SK-N-SH (cell line): ENCODE measurements around the gene CACNA2D4. TPM values are rescaled to one million over a fixed set of nuclear protein-coding genes. Genes with fewer than 3 reads are reported as not detected.

Experiments
- CTCF ChIA-PET: fragments of 300-600, 350-600 bp; formaldehyde crosslinking; extraction: SDS; loops from one replicate; lab custom pipeline; 2021; lab: Yijun Ruan, JAX
- POLR2A ChIA-PET: fragments of 350-600 bp; sonication (Branson Sonifier 250); formaldehyde crosslinking; extraction: SDS; loops from one replicate; lab custom pipeline; 2020; ENCODE audit warnings: antibody characterized with exemption, inconsistent platforms; lab: Yijun Ruan, JAX
- DNase-seq: peaks from one replicate; pipeline ENCODE4 v3.0.0; 2012
- H2AFZ ChIP-seq: fragments of 200-600 bp; sonication (generic); 2 replicates; pipeline ENCODE4 v1.8.1; 2016; ENCODE audit warnings: antibody characterized with exemption, mild to moderate bottlenecking, low read depth
- H3F3A ChIP-seq: fragments of 200-600 bp; sonication (generic); replicated peaks from 2 replicates; pipeline ENCODE3; 2016; ENCODE audit warnings: antibody characterized with exemption, mild to moderate bottlenecking; ENCODE audit not compliant: insufficient read depth
- H3K27ac ChIP-seq, 2 experiments: fragments of 200-500 bp in 1 of 2; fragments of 200-600 bp in 1 of 2; sonication (Bioruptor generic) in 1 of 2; sonication (generic), shearing (Covaris generic) in 1 of 2; 2 replicates each; pipeline versions ENCODE4 v1.5.1 to v1.6.1; 2014 to 2016; ENCODE audit warnings: low read depth in 2 of 2, inconsistent platforms in 1 of 2, low read length in 1 of 2, mild to moderate bottlenecking in 1 of 2, mixed read lengths in 1 of 2
- H3K27me3 ChIP-seq: fragments of 200-600 bp; sonication (generic), shearing (Covaris generic); 2 replicates; pipeline ENCODE4 v1.6.1; 2016; ENCODE audit warnings: mixed run types; ENCODE audit not compliant: insufficient read depth
- H3K36me3 ChIP-seq, 2 experiments: fragments of 200-500 bp in 1 of 2; fragments of 200-600 bp in 1 of 2; sonication (Bioruptor generic) in 1 of 2; sonication (generic) in 1 of 2; replicated peaks in 1 of 2; 2 replicates each; pipeline versions ENCODE3 to v1.5.1; 2014 to 2016; ENCODE audit warnings: low read length in 1 of 2, mild to moderate bottlenecking in 1 of 2; ENCODE audit not compliant: insufficient read depth in 2 of 2, control insufficient read depth in 1 of 2
- H3K4me1 ChIP-seq, 2 experiments: fragments of 200-500 bp in 1 of 2; fragments of 200-600 bp in 1 of 2; sonication (Bioruptor generic) in 1 of 2; sonication (generic), shearing (Covaris generic) in 1 of 2; 2 replicates each; pipeline versions ENCODE4 v1.5.1 to v1.6.1; 2014 to 2016; ENCODE audit warnings: low read depth in 1 of 2, low read length in 1 of 2, mixed run types in 1 of 2; ENCODE audit not compliant: insufficient read depth in 2 of 2, control insufficient read depth in 1 of 2
- H3K4me2 ChIP-seq: fragments of 200-600 bp; sonication (generic), shearing (Covaris generic); 2 replicates; pipeline ENCODE4 v1.6.1; 2017; ENCODE audit warnings: mixed run types
- H3K4me3 ChIP-seq, 2 experiments: fragments of 200-500 bp in 1 of 2; fragments of 200-600 bp in 1 of 2; sonication (Bioruptor generic) in 1 of 2; sonication (generic), shearing (Covaris generic) in 1 of 2; 2 replicates each; pipeline versions ENCODE4 v1.5.1 to v1.8.1; 2014 to 2016; ENCODE audit warnings: low read depth in 2 of 2, inconsistent platforms in 1 of 2, low read length in 1 of 2, mild to moderate bottlenecking in 1 of 2, mixed read lengths in 1 of 2, moderate library complexity in 1 of 2
- H3K79me2 ChIP-seq: fragments of 200-600 bp; sonication (generic); 2 replicates; pipeline ENCODE4 v1.8.1; 2017; ENCODE audit warnings: mild to moderate bottlenecking; ENCODE audit not compliant: insufficient read depth
- H3K9ac ChIP-seq: fragments of 200-600 bp; sonication (generic); 2 replicates; pipeline ENCODE4 v1.6.1; 2017; ENCODE audit warnings: mixed run types
- H3K9me2 ChIP-seq: fragments of 200-600 bp; sonication (generic); 2 replicates; pipeline ENCODE4 v1.6.1; 2017; ENCODE audit warnings: mixed run types
- H3K9me3 ChIP-seq: fragments of 200-600 bp; sonication (generic); 2 replicates; pipeline ENCODE4 v1.6.1; 2017; ENCODE audit warnings: mixed run types, mild to moderate bottlenecking, moderate library complexity
- H4K20me1 ChIP-seq: fragments of 200-600 bp; sonication (generic); 2 replicates; pipeline ENCODE4 v1.6.1; 2017; ENCODE audit warnings: mild to moderate bottlenecking, mixed run types; ENCODE audit not compliant: insufficient read depth
- CHD2 ChIP-seq: fragments of 150-350 bp; IDR thresholded peaks from 2 replicates; pipeline ENCODE4 v1.6.1; 2018; ENCODE audit warnings: low read length; ENCODE audit not compliant: partially characterized antibody
- ELF1 ChIP-seq: IDR thresholded peaks from 2 replicates; pipeline ENCODE4 v1.4.0; 2012
- EZH2phosphoT487 ChIP-seq: fragments of 200-600 bp; sonication (generic); IDR thresholded peaks from 2 replicates; pipeline ENCODE4 v1.6.1; 2017; ENCODE audit warnings: low read depth, mixed run types, mild to moderate bottlenecking, antibody characterized with exemption, moderate library complexity, borderline replicate concordance
- FOSL2 ChIP-seq: IDR thresholded peaks from 2 replicates; pipeline ENCODE4 v1.4.0; 2012; ENCODE audit warnings: low read depth, mild to moderate bottlenecking, moderate library complexity, borderline replicate concordance
- FOXJ3 ChIP-seq: sonication (generic); formaldehyde crosslinking; IDR thresholded peaks from 2 replicates; pipeline ENCODE4 v1.5.1; 2020; ENCODE audit warnings: mild to moderate bottlenecking, missing genetic modification reagents
- GATA2 ChIP-seq: sonication (generic); formaldehyde crosslinking; IDR thresholded peaks from 2 replicates; pipeline ENCODE4 v1.5.0; 2020; ENCODE audit warnings: mild to moderate bottlenecking, missing genetic modification reagents
- MXI1 ChIP-seq: IDR thresholded peaks from 2 replicates; pipeline ENCODE4 v1.6.1; 2012; ENCODE audit warnings: mild to moderate bottlenecking, low read depth, low read length, improper control_type of control experiment
- NFIC ChIP-seq: IDR thresholded peaks from 2 replicates; pipeline ENCODE4 v1.4.0; 2012; ENCODE audit warnings: borderline replicate concordance
- NRF1 ChIP-seq: IDR thresholded peaks from 2 replicates; pipeline ENCODE4 v1.6.1; 2012; ENCODE audit warnings: low read depth, mild to moderate bottlenecking, low read length
- RCOR1 ChIP-seq: fragments of 150-350 bp; IDR thresholded peaks from 2 replicates; pipeline ENCODE4 v1.6.1; 2017; ENCODE audit warnings: antibody characterized with exemption, low read length
- RXRA ChIP-seq: IDR thresholded peaks from 2 replicates; pipeline ENCODE4 v1.4.0; 2012; ENCODE audit warnings: low read depth, mild to moderate bottlenecking, borderline replicate concordance
- TCF12 ChIP-seq: IDR thresholded peaks from 2 replicates; pipeline ENCODE4 v1.4.0; 2012
- TEAD4 ChIP-seq: IDR thresholded peaks from 2 replicates; pipeline ENCODE4 v1.4.0; 2012; ENCODE audit warnings: mild to moderate bottlenecking, borderline replicate concordance; ENCODE audit not compliant: insufficient read depth
- WGBS: methylation state at CpG from one replicate; pipeline ENCODE4 v1.1.6; 2017; ENCODE audit warnings: low lambda C conversion rate; 5-methylcytosine and 5-hydroxymethylcytosine counted together
- polyA plus RNA-seq, 3 experiments: library from polyadenylated mRNA; depleted of rRNA; stranded (reverse); fragments of >200 nt; gene quantifications; 2 replicates each; pipeline ENCODE4 v1.2.3, GENCODE V29; 2012
- TF ChIP-seq, protein P1 (sequence below): IDR thresholded peaks from 2 replicates; pipeline ENCODE4 v1.6.1; 2012; ENCODE audit warnings: mild to moderate bottlenecking, low read depth, low read length, moderate library complexity
- TF ChIP-seq, protein P2 (sequence below): fragments of 200-600 bp; sonication (generic); IDR thresholded peaks from 2 replicates; pipeline ENCODE4 v1.6.1; 2017; ENCODE audit warnings: antibody characterized with exemption, mild to moderate bottlenecking, moderate library complexity
- TF ChIP-seq, protein P3 (sequence below): fragments of 150-350 bp; IDR thresholded peaks from 2 replicates; pipeline ENCODE4 v1.6.1; 2017; ENCODE audit warnings: antibody characterized with exemption, low read length, low read depth, borderline replicate concordance
- TF ChIP-seq, protein P4 (sequence below): IDR thresholded peaks from 2 replicates; pipeline ENCODE4 v1.4.0; 2012; ENCODE audit warnings: low read depth

Gene CACNA2D4
- polyA plus RNA-seq, 1 of the 3 experiments (the other 2 are of a cell fraction) = 0.02 TPM

DNA sequence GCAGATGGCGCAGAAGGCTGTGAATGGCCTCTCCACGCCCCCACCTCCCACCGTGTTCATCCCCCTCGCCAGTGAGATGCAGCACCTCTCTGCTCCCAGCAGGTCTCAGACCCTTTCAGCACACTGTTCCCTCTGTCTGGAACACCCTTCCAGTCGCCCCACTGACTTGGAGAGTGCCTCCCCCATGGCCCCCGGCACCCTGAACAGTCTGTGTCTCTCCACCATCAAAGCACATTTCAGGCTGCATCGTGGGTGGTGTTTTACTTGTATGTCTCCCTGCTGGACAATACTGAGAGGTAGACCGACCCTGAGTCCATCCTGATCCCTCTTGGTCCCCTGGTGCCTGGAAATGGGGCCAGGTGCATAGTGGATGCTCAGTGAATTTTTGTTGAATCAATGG lies 34.9 kb downstream of the CACNA2D4 start:
- peaks cover 5% of the 10 kb centered on the region; the same call in 1 of the 2 replicates for H3K27me3 ChIP-seq
- 28% methylated on average over 8 of the region's 8 CpGs for WGBS
- H3K27ac ChIP-seq = no peak overlapping the region

More for the DNA sequence above, 34.9 kb downstream of the CACNA2D4 start:
- Histone ChIP-seq H3K36me3 (no peaks in the 10 kb centered on the region), H2AFZ (no peak overlapping the region), H3K9me3 (no peaks in the 10 kb centered on the region), H3K79me2 (no peaks in the 10 kb centered on the region), H3K4me3 (no peak overlapping the region)
- no peak for TF ChIP-seq TCF12
- TF ChIP-seq, protein P1, sequence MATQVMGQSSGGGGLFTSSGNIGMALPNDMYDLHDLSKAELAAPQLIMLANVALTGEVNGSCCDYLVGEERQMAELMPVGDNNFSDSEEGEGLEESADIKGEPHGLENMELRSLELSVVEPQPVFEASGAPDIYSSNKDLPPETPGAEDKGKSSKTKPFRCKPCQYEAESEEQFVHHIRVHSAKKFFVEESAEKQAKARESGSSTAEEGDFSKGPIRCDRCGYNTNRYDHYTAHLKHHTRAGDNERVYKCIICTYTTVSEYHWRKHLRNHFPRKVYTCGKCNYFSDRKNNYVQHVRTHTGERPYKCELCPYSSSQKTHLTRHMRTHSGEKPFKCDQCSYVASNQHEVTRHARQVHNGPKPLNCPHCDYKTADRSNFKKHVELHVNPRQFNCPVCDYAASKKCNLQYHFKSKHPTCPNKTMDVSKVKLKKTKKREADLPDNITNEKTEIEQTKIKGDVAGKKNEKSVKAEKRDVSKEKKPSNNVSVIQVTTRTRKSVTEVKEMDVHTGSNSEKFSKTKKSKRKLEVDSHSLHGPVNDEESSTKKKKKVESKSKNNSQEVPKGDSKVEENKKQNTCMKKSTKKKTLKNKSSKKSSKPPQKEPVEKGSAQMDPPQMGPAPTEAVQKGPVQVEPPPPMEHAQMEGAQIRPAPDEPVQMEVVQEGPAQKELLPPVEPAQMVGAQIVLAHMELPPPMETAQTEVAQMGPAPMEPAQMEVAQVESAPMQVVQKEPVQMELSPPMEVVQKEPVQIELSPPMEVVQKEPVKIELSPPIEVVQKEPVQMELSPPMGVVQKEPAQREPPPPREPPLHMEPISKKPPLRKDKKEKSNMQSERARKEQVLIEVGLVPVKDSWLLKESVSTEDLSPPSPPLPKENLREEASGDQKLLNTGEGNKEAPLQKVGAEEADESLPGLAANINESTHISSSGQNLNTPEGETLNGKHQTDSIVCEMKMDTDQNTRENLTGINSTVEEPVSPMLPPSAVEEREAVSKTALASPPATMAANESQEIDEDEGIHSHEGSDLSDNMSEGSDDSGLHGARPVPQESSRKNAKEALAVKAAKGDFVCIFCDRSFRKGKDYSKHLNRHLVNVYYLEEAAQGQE = no peak
- TF ChIP-seq RXRA = no peak
- no peak for TF ChIP-seq FOXJ3 (CRISPR knock-in tag)
- TF ChIP-seq, protein P2, sequence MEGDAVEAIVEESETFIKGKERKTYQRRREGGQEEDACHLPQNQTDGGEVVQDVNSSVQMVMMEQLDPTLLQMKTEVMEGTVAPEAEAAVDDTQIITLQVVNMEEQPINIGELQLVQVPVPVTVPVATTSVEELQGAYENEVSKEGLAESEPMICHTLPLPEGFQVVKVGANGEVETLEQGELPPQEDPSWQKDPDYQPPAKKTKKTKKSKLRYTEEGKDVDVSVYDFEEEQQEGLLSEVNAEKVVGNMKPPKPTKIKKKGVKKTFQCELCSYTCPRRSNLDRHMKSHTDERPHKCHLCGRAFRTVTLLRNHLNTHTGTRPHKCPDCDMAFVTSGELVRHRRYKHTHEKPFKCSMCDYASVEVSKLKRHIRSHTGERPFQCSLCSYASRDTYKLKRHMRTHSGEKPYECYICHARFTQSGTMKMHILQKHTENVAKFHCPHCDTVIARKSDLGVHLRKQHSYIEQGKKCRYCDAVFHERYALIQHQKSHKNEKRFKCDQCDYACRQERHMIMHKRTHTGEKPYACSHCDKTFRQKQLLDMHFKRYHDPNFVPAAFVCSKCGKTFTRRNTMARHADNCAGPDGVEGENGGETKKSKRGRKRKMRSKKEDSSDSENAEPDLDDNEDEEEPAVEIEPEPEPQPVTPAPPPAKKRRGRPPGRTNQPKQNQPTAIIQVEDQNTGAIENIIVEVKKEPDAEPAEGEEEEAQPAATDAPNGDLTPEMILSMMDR = no peak
- no peak for TF ChIP-seq TEAD4
- TF ChIP-seq NRF1 = no peak
- no peak for TF ChIP-seq RCOR1
- TF ChIP-seq GATA2 (CRISPR knock-in tag) = no peak
- TF ChIP-seq, protein P3, sequence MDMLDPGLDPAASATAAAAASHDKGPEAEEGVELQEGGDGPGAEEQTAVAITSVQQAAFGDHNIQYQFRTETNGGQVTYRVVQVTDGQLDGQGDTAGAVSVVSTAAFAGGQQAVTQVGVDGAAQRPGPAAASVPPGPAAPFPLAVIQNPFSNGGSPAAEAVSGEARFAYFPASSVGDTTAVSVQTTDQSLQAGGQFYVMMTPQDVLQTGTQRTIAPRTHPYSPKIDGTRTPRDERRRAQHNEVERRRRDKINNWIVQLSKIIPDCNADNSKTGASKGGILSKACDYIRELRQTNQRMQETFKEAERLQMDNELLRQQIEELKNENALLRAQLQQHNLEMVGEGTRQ = no peak
- TF ChIP-seq MXI1 = no peak
- no peak for TF ChIP-seq FOSL2
- TF ChIP-seq, protein P4, sequence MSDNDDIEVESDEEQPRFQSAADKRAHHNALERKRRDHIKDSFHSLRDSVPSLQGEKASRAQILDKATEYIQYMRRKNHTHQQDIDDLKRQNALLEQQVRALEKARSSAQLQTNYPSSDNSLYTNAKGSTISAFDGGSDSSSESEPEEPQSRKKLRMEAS = no peak
- TF ChIP-seq NFIC = no peak
- TF ChIP-seq CHD2 = no peak
- TF ChIP-seq ELF1 = no peak
- TF ChIP-seq EZH2phosphoT487 = no peak
- TF ChIP-seq, all 33 proteins: peak for 0
- H4K20me1 ChIP-seq = no peaks in the 10 kb centered on the region
- H3K4me2 ChIP-seq = no peak overlapping the region
- no peaks in the 10 kb centered on the region for H3K9me2 ChIP-seq
- no peak for DNase-seq
- ChIA-PET CTCF (interaction anchor here (1.0 kb wide), 1 partner anchor 56 kb away, joined by 3 read pairs; no protein-coding TSS in a partner anchor), POLR2A (no interaction called here)
- no peaks in the 10 kb centered on the region for H3K4me1 ChIP-seq
- H3K9ac ChIP-seq = no peak overlapping the region
- H3F3A ChIP-seq = no peaks in the 10 kb centered on the region
